Measurements from ENCODE around the gene PABPN1L. TPM values are rescaled to one million over a fixed set of nuclear protein-coding genes. Genes with fewer than 3 reads are reported as not detected.

PABPN1L gene
- total and polyA plus RNA-seq, 2 experiments from 2014 or later: not detected

GRCh38 chr16:88814144-88814502, 52.3 kb downstream of the PABPN1L start (continued):
- TF ChIP-seq ZNF462 (CRISPR knock-in tag; IDR thresholded peaks at IDR 0.05): no peak
- TF ChIP-seq EZH2phosphoT487 (IDR thresholded peaks at IDR 0.05; ENCODE audit: unreplicated experiment): no peak
- no peak for TF ChIP-seq ETS1 (IDR thresholded peaks at IDR 0.05)
- TF ChIP-seq, protein P1, sequence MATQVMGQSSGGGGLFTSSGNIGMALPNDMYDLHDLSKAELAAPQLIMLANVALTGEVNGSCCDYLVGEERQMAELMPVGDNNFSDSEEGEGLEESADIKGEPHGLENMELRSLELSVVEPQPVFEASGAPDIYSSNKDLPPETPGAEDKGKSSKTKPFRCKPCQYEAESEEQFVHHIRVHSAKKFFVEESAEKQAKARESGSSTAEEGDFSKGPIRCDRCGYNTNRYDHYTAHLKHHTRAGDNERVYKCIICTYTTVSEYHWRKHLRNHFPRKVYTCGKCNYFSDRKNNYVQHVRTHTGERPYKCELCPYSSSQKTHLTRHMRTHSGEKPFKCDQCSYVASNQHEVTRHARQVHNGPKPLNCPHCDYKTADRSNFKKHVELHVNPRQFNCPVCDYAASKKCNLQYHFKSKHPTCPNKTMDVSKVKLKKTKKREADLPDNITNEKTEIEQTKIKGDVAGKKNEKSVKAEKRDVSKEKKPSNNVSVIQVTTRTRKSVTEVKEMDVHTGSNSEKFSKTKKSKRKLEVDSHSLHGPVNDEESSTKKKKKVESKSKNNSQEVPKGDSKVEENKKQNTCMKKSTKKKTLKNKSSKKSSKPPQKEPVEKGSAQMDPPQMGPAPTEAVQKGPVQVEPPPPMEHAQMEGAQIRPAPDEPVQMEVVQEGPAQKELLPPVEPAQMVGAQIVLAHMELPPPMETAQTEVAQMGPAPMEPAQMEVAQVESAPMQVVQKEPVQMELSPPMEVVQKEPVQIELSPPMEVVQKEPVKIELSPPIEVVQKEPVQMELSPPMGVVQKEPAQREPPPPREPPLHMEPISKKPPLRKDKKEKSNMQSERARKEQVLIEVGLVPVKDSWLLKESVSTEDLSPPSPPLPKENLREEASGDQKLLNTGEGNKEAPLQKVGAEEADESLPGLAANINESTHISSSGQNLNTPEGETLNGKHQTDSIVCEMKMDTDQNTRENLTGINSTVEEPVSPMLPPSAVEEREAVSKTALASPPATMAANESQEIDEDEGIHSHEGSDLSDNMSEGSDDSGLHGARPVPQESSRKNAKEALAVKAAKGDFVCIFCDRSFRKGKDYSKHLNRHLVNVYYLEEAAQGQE (IDR thresholded peaks at IDR 0.05; ENCODE audit: unreplicated experiment): no peak
- no peak for TF ChIP-seq JUNB (IDR thresholded peaks at IDR 0.05; ENCODE audit: unreplicated experiment)
- no peak for TF ChIP-seq STAT1 (IDR thresholded peaks at IDR 0.05; ENCODE audit: unreplicated experiment)

Other genes with a start within 250 kb of the PABPN1L start
- gene IL17C, start 228.1 kb downstream of the PABPN1L start, total RNA-seq (2014; rRNA removed; shearing (Covaris generic)): 2.7 and 5.1 TPM in 2 replicates
- gene IL17C, start 228.1 kb downstream of the PABPN1L start, polyA plus RNA-seq (2016; fragmentation: Nextera tagmentation; extraction: Ambion mirVana): 2.3 and 3.9 TPM in 2 replicates
- 228 and 275 TPM in 2 replicates for gene CYBA, start 215.6 kb downstream of the PABPN1L start, total RNA-seq (2014; rRNA removed; shearing (Covaris generic))
- 281 and 285 TPM in 2 replicates for gene CYBA, start 215.6 kb downstream of the PABPN1L start, polyA plus RNA-seq (2016; fragmentation: Nextera tagmentation; extraction: Ambion mirVana)
- gene MVD, start 203.6 kb downstream of the PABPN1L start, total RNA-seq (2014; rRNA removed; shearing (Covaris generic)): 144 and 149 TPM in 2 replicates
- 94.2 and 95.3 TPM in 2 replicates for gene MVD, start 203.6 kb downstream of the PABPN1L start, polyA plus RNA-seq (2016; fragmentation: Nextera tagmentation; extraction: Ambion mirVana)
- 19.2 and 19.4 TPM in 2 replicates for gene SNAI3, start 180.2 kb downstream of the PABPN1L start, total RNA-seq (2014; rRNA removed; shearing (Covaris generic))
- 10.0 and 10.3 TPM in 2 replicates for gene SNAI3, start 180.2 kb downstream of the PABPN1L start, polyA plus RNA-seq (2016; fragmentation: Nextera tagmentation; extraction: Ambion mirVana)
- 39.6 and 43.4 TPM in 2 replicates for gene RNF166, start 160.3 kb downstream of the PABPN1L start, total RNA-seq (2014; rRNA removed; shearing (Covaris generic))
- gene RNF166, start 160.3 kb downstream of the PABPN1L start, polyA plus RNA-seq (2016; fragmentation: Nextera tagmentation; extraction: Ambion mirVana): 24.9 and 27.8 TPM in 2 replicates
- 15.4 and 22.3 TPM in 2 replicates for gene CTU2, start 160.2 kb downstream of the PABPN1L start, total RNA-seq (2014; rRNA removed; shearing (Covaris generic))
- 25.7 and 33.6 TPM in 2 replicates for gene CTU2, start 160.2 kb downstream of the PABPN1L start, polyA plus RNA-seq (2016; fragmentation: Nextera tagmentation; extraction: Ambion mirVana)
- 56.2 and 70.1 TPM in 2 replicates for gene PIEZO1, start 81.4 kb downstream of the PABPN1L start, total RNA-seq (2014; rRNA removed; shearing (Covaris generic))
- 29.6 and 30.4 TPM in 2 replicates for gene PIEZO1, start 81.4 kb downstream of the PABPN1L start, polyA plus RNA-seq (2016; fragmentation: Nextera tagmentation; extraction: Ambion mirVana)
- 114 and 187 TPM in 2 replicates for gene CDT1, start 62.9 kb downstream of the PABPN1L start, total RNA-seq (2014; rRNA removed; shearing (Covaris generic))
- gene CDT1, start 62.9 kb downstream of the PABPN1L start, polyA plus RNA-seq (2016; fragmentation: Nextera tagmentation; extraction: Ambion mirVana): 32.6 and 36.1 TPM in 2 replicates
- 250 and 258 TPM in 2 replicates for gene APRT, start 54.7 kb downstream of the PABPN1L start, total RNA-seq (2014; rRNA removed; shearing (Covaris generic))
- gene APRT, start 54.7 kb downstream of the PABPN1L start, polyA plus RNA-seq (2016; fragmentation: Nextera tagmentation; extraction: Ambion mirVana): 522 and 536 TPM in 2 replicates
- 16.4 and 18.8 TPM in 2 replicates for gene GALNS, start 9.7 kb downstream of the PABPN1L start, total RNA-seq (2014; rRNA removed; shearing (Covaris generic))
- gene GALNS, start 9.7 kb downstream of the PABPN1L start, polyA plus RNA-seq (2016; fragmentation: Nextera tagmentation; extraction: Ambion mirVana): 9.7 TPM in 2 replicates
- gene TRAPPC2L, start 9.5 kb downstream of the PABPN1L start, total RNA-seq (2014; rRNA removed; shearing (Covaris generic)): 59.3 and 68.8 TPM in 2 replicates
- 167 and 171 TPM in 2 replicates for gene TRAPPC2L, start 9.5 kb downstream of the PABPN1L start, polyA plus RNA-seq (2016; fragmentation: Nextera tagmentation; extraction: Ambion mirVana)
- gene CBFA2T3, start 110.5 kb upstream of the PABPN1L start, total RNA-seq (2014; rRNA removed; shearing (Covaris generic)): 0.85 and 1.5 TPM in 2 replicates
- gene CBFA2T3, start 110.5 kb upstream of the PABPN1L start, polyA plus RNA-seq (2016; fragmentation: Nextera tagmentation; extraction: Ambion mirVana): 0.70 and 0.87 TPM in 2 replicates
- 22.8 and 23.1 TPM in 2 replicates for gene ACSF3, start 227.2 kb upstream of the PABPN1L start, total RNA-seq (2014; rRNA removed; shearing (Covaris generic))
- gene ACSF3, start 227.2 kb upstream of the PABPN1L start, polyA plus RNA-seq (2016; fragmentation: Nextera tagmentation; extraction: Ambion mirVana): 11.3 and 12.8 TPM in 2 replicates

Measured in GM23338 (cell line).